ENCODE data around the gene OR10H5.

DNA sequence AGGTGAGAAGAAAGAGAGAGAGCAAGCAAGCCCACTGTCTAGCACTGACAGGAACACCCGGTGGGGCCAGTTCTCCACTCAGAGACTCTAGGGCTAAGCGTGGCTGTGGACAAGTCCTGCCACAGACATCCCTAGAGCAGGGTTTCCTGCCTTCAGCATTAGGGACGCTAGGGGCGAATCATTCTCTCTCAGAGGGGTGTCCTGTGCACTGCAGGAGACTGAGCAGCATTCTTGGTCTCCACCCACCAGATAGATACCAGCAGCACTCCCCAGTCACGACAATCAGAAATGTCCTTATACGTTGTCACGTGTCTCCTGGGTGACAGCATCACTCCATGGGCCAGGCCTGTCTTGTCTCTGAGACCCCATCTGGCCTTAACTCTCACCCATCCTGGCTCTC, 26.5 kb downstream of the OR10H5 start:
- TF ChIP-seq, protein P1, sequence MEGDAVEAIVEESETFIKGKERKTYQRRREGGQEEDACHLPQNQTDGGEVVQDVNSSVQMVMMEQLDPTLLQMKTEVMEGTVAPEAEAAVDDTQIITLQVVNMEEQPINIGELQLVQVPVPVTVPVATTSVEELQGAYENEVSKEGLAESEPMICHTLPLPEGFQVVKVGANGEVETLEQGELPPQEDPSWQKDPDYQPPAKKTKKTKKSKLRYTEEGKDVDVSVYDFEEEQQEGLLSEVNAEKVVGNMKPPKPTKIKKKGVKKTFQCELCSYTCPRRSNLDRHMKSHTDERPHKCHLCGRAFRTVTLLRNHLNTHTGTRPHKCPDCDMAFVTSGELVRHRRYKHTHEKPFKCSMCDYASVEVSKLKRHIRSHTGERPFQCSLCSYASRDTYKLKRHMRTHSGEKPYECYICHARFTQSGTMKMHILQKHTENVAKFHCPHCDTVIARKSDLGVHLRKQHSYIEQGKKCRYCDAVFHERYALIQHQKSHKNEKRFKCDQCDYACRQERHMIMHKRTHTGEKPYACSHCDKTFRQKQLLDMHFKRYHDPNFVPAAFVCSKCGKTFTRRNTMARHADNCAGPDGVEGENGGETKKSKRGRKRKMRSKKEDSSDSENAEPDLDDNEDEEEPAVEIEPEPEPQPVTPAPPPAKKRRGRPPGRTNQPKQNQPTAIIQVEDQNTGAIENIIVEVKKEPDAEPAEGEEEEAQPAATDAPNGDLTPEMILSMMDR (IDR thresholded peaks at IDR 0.05; ENCODE audit: insufficient read depth, low read length, poor library complexity, severe bottlenecking) = no peak
- TF ChIP-seq EZH2phosphoT487 (conservative IDR thresholded peaks at IDR 0.05; ENCODE audit: low read length) = no peak
